ENCODE data around the gene KLHL35.

DNA sequence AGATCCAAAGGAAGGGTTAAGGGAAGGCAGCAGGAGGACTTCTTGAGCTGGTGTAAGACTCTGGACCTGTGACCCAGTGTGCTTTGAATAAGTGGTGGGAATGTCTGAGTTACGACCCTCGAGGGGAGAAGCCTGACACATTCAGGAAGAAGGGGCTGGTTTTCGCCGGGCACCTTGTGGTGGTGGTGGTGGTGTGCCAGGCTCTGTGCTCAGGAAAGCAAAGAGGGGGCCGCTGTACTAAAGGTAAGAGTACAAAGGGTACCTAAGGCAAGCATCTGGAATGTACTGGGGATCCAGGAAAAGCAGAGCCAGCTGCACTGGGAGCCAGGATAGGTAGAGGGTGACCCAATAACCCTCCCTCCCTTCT lies 6.3 kb downstream of the KLHL35 start:
- TF ChIP-seq FOXA1 (IDR thresholded peaks at IDR 0.05) (no peak), FOXK2 (IDR thresholded peaks at IDR 0.05) (no peak), BHLHE40 (IDR thresholded peaks at IDR 0.05; ENCODE audit: borderline replicate concordance) (no peak), CTBP1 (IDR thresholded peaks at IDR 0.05; ENCODE audit: borderline replicate concordance) (no peak), TARDBP (IDR thresholded peaks at IDR 0.05) (no peak), FOXM1 (IDR thresholded peaks at IDR 0.05; ENCODE audit: borderline replicate concordance) (no peak), NFRKB (IDR thresholded peaks at IDR 0.05) (no peak), SP1 (IDR thresholded peaks at IDR 0.05) (no peak)
- TF ChIP-seq, protein P1, sequence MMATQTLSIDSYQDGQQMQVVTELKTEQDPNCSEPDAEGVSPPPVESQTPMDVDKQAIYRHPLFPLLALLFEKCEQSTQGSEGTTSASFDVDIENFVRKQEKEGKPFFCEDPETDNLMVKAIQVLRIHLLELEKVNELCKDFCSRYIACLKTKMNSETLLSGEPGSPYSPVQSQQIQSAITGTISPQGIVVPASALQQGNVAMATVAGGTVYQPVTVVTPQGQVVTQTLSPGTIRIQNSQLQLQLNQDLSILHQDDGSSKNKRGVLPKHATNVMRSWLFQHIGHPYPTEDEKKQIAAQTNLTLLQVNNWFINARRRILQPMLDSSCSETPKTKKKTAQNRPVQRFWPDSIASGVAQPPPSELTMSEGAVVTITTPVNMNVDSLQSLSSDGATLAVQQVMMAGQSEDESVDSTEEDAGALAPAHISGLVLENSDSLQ (IDR thresholded peaks at IDR 0.05): no peak
